Omental fat pad (tissue), 4 donors: ENCODE results near the gene PTH1R. TPM values are rescaled to one million over a fixed set of nuclear protein-coding genes. Genes with fewer than 3 reads are reported as not detected.

Experiments
- ATAC-seq: fragments of 150-250 bp; one replicate; pipeline ENCODE4 v1.9.1; 2016; ENCODE audit warnings: mild to moderate bottlenecking, moderate library complexity; ENCODE audit not compliant: low FRiP score
- DNase-seq: peaks from one replicate; pipeline ENCODE4 v3.0.0-alpha.2; 2019; ENCODE audit warnings: low spot score
- CTCF ChIP-seq, 3 donors: fragments of 450-650 bp; IDR thresholded peaks; one replicate each; pipeline ENCODE4 v1.5.1; 2016 to 2017; ENCODE audit warnings: antibody characterized with exemption in 3 of 3, mild to moderate bottlenecking in 3 of 3, moderate library complexity in 2 of 3
- total RNA-seq, 4 donors: library from RNA; depleted of rRNA; stranded (reverse); fragments of >200 nt; gene quantifications; one replicate each; pipeline ENCODE4 v1.1.0, GENCODE V29; 2016

The PTH1R gene
- total RNA-seq, 4 donors from 2014 or later, result 16.1 to 32.3 (median 17.9) TPM

- DNase-seq (no peak), ATAC-seq (no peak)
- TF ChIP-seq CTCF (IDR thresholded peaks at IDR 0.05), result no peak
Observed at GRCh38 chr3:46891132-46891531, 13.6 kb downstream of the PTH1R start.

GRCh38 chr3:46892285-46893145 is 15.0 kb downstream of the PTH1R start:
- peak; percentile 34 for DNase-seq
- no peak for TF ChIP-seq CTCF (IDR thresholded peaks at IDR 0.05)
- ATAC-seq, result peak; percentile 71

- TF ChIP-seq CTCF (IDR thresholded peaks at IDR 0.05), result no peak
- no peak for ATAC-seq
- DNase-seq, result no peak
Observed at GRCh38 chr3:46893146-46893748, 15.7 kb downstream of the PTH1R start.

- no peak for DNase-seq
- TF ChIP-seq CTCF (IDR thresholded peaks at IDR 0.05), result no peak
- ATAC-seq, result no peak
Observed at GRCh38 chr3:46893763-46894162, 16.2 kb downstream of the PTH1R start.

- no peak for DNase-seq
- ATAC-seq, result no peak
- TF ChIP-seq CTCF (IDR thresholded peaks at IDR 0.05), result no peak
Observed at GRCh38 chr3:46894256-46894655, 16.7 kb downstream of the PTH1R start.

- peak in 1 of 3 donors; percentile 83 for TF ChIP-seq CTCF (IDR thresholded peaks at IDR 0.05)
- peak; percentile 36 for ATAC-seq
- DNase-seq, result peak; percentile 82
Observed at GRCh38 chr3:46895204-46895660, 17.7 kb downstream of the PTH1R start.
